WTC11 (cell line): ENCODE data around the gene CATSPERZ. TPM values are rescaled to one million over a fixed set of nuclear protein-coding genes. Genes with fewer than 3 reads are reported as not detected.

Experiments
- CREB1 ChIP-seq: sonication (generic); formaldehyde crosslinking; IDR thresholded peaks from 2 replicates; pipeline ENCODE4 v1.8.0; 2023; ENCODE audit warnings: mild to moderate bottlenecking, missing genetic modification reagents
- CTCF ChIP-seq: fragments of 200-600 bp; IDR thresholded peaks from 2 replicates; pipeline ENCODE4 v1.8.0; 2022; ENCODE audit warnings: antibody characterized with exemption
- ETV6 ChIP-seq: sonication (generic); formaldehyde crosslinking; IDR thresholded peaks from 2 replicates; pipeline ENCODE4 v1.8.1; 2022; ENCODE audit warnings: mild to moderate bottlenecking, missing genetic modification reagents
- FOXJ3 ChIP-seq: sonication (generic); formaldehyde crosslinking; IDR thresholded peaks from 2 replicates; pipeline ENCODE4 v1.9.0; 2021; ENCODE audit warnings: missing genetic modification reagents, mild to moderate bottlenecking, borderline replicate concordance
- FOXP1 ChIP-seq: sonication (generic); formaldehyde crosslinking; IDR thresholded peaks from 2 replicates; pipeline ENCODE4 v1.8.0; 2022; ENCODE audit warnings: missing genetic modification reagents, mild to moderate bottlenecking, moderate library complexity, borderline replicate concordance
- GTF2I ChIP-seq: fragments of 250-450 bp; sonication (Bioruptor Pico); conservative IDR thresholded peaks from 2 replicates; pipeline ENCODE4 v1.4.0; 2021; ENCODE audit warnings: mild to moderate bottlenecking
- IRF1 ChIP-seq: sonication (generic); formaldehyde crosslinking; IDR thresholded peaks from 2 replicates; pipeline ENCODE4 v1.8.0; 2023; ENCODE audit warnings: missing genetic modification reagents
- JUN ChIP-seq: sonication (generic); formaldehyde crosslinking; IDR thresholded peaks from 2 replicates; pipeline ENCODE4 v1.8.0; 2023; ENCODE audit warnings: mild to moderate bottlenecking, missing genetic modification reagents
- MLX ChIP-seq: sonication (generic); formaldehyde crosslinking; IDR thresholded peaks from 2 replicates; pipeline ENCODE4 v1.8.1; 2023; ENCODE audit warnings: mild to moderate bottlenecking, missing genetic modification reagents, moderate library complexity
- NFE2L1 ChIP-seq: sonication (generic); formaldehyde crosslinking; IDR thresholded peaks from 2 replicates; pipeline ENCODE4 v1.8.1; 2023; ENCODE audit warnings: missing genetic modification reagents
- OVOL2 ChIP-seq: fragments of 250-450 bp; sonication (Bioruptor Pico); IDR thresholded peaks from 2 replicates; pipeline ENCODE4 v1.9.0; 2021; ENCODE audit warnings: mild to moderate bottlenecking, borderline replicate concordance
- SMAD3 ChIP-seq: sonication (generic); formaldehyde crosslinking; IDR thresholded peaks from 2 replicates; pipeline ENCODE4 v1.8.0; 2022; ENCODE audit warnings: missing genetic modification reagents, mild to moderate bottlenecking, borderline replicate concordance
- SMAD4 ChIP-seq: sonication (generic); formaldehyde crosslinking; IDR thresholded peaks from 2 replicates; pipeline ENCODE4 v1.8.0; 2022; ENCODE audit warnings: mild to moderate bottlenecking, missing genetic modification reagents
- SOX15 ChIP-seq: fragments of 250-450 bp; sonication (Bioruptor Pico); IDR thresholded peaks from 2 replicates; pipeline ENCODE4 v1.9.0; 2021; ENCODE audit warnings: mild to moderate bottlenecking
- TEAD4 ChIP-seq: sonication (generic); formaldehyde crosslinking; IDR thresholded peaks from 2 replicates; pipeline ENCODE4 v1.8.0; 2022; ENCODE audit warnings: mild to moderate bottlenecking, missing genetic modification reagents
- ZBTB21 ChIP-seq: sonication (generic); formaldehyde crosslinking; IDR thresholded peaks from 2 replicates; pipeline ENCODE4 v1.8.1; 2023; ENCODE audit warnings: mild to moderate bottlenecking, missing genetic modification reagents, borderline replicate concordance
- ZNF317 ChIP-seq: sonication (generic); formaldehyde crosslinking; IDR thresholded peaks from 2 replicates; pipeline ENCODE4 v1.8.1; 2023; ENCODE audit warnings: low read depth, mild to moderate bottlenecking, moderate library complexity, missing genetic modification reagents, borderline replicate concordance
- ZNF512 ChIP-seq: sonication (generic); formaldehyde crosslinking; IDR thresholded peaks from 2 replicates; pipeline ENCODE4 v1.8.1; 2022; ENCODE audit warnings: missing genetic modification reagents, borderline replicate concordance
- ZSCAN18 ChIP-seq: fragments of 250-450 bp; sonication (Bioruptor Pico); IDR thresholded peaks from 2 replicates; pipeline ENCODE4 v2.1.2; 2022; ENCODE audit warnings: mild to moderate bottlenecking, moderate library complexity
- total RNA-seq: library from RNA; stranded (reverse); gene quantifications from 3 replicates; pipeline ENCODE4 v1.2.3, GENCODE V29; 2021
- TF ChIP-seq, protein P1 (sequence below): sonication (generic); formaldehyde crosslinking; IDR thresholded peaks from 2 replicates; pipeline ENCODE4 v1.8.1; 2022; ENCODE audit warnings: mild to moderate bottlenecking, missing genetic modification reagents, moderate library complexity, borderline replicate concordance
- TF ChIP-seq, protein P2 (sequence below): fragments of 250-450 bp; sonication (Bioruptor Pico); IDR thresholded peaks from 2 replicates; pipeline ENCODE4 v1.9.0; 2021; ENCODE audit warnings: moderate library complexity, mild to moderate bottlenecking, inconsistent platforms, borderline replicate concordance
- TF ChIP-seq, protein P3 (sequence below): fragments of 250-450 bp; sonication (Bioruptor Pico); IDR thresholded peaks from 2 replicates; pipeline ENCODE4 v1.8.0; 2021; ENCODE audit warnings: mild to moderate bottlenecking
- TF ChIP-seq, protein P4 (sequence below): sonication (generic); formaldehyde crosslinking; IDR thresholded peaks from 2 replicates; pipeline ENCODE4 v1.8.1; 2023; ENCODE audit warnings: mild to moderate bottlenecking, missing genetic modification reagents
- TF ChIP-seq, protein P5 (sequence below): sonication (generic); formaldehyde crosslinking; IDR thresholded peaks from 2 replicates; pipeline ENCODE4 v1.8.0; 2023; ENCODE audit warnings: mild to moderate bottlenecking, missing genetic modification reagents

CATSPERZ gene
- total RNA-seq, 1 experiment from 2014 or later: 2.5 TPM

GRCh38 chr11:64317325-64317960, 17.3 kb downstream of the CATSPERZ start, which contains the start of gene TRMT112 (continued):
- TF ChIP-seq ZSCAN18 (CRISPR knock-in tag) (no peak), JUN (CRISPR knock-in tag) (peak; percentile 13; the same call in 1 of the 2 replicates), CTCF (no peak), FOXP1 (CRISPR knock-in tag) (peak; percentile 12; the same call in 1 of the 2 replicates), CREB1 (CRISPR knock-in tag) (0 out of 2 replicates have a peak, but pooled peaks have one; percentile 20), MLX (CRISPR knock-in tag) (no peak), SOX15 (CRISPR knock-in tag) (no peak), IRF1 (CRISPR knock-in tag) (peak; percentile 73; the same call in 1 of the 2 replicates), NFE2L1 (CRISPR knock-in tag) (no peak), ZNF512 (CRISPR knock-in tag) (no peak), OVOL2 (CRISPR knock-in tag) (no peak), ZNF317 (CRISPR knock-in tag) (no peak), ETV6 (peak; percentile 72; the same call in 1 of the 2 replicates), FOXJ3 (CRISPR knock-in tag) (no peak), SMAD3 (0 out of 2 replicates have a peak, but pooled peaks have one; percentile 65), GTF2I (no peak), SMAD4 (no peak), ZBTB21 (no peak), TEAD4 (no peak)
- TF ChIP-seq, protein P1, sequence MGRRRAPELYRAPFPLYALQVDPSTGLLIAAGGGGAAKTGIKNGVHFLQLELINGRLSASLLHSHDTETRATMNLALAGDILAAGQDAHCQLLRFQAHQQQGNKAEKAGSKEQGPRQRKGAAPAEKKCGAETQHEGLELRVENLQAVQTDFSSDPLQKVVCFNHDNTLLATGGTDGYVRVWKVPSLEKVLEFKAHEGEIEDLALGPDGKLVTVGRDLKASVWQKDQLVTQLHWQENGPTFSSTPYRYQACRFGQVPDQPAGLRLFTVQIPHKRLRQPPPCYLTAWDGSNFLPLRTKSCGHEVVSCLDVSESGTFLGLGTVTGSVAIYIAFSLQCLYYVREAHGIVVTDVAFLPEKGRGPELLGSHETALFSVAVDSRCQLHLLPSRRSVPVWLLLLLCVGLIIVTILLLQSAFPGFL (CRISPR knock-in tag): no peak
- TF ChIP-seq, protein P2, sequence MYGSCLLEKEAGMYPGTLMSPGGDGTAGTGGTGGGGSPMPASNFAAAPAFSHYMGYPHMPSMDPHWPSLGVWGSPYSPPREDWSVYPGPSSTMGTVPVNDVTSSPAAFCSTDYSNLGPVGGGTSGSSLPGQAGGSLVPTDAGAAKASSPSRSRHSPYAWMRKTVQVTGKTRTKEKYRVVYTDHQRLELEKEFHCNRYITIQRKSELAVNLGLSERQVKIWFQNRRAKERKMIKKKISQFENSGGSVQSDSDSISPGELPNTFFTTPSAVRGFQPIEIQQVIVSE (CRISPR knock-in tag): no peak
- TF ChIP-seq, protein P3, sequence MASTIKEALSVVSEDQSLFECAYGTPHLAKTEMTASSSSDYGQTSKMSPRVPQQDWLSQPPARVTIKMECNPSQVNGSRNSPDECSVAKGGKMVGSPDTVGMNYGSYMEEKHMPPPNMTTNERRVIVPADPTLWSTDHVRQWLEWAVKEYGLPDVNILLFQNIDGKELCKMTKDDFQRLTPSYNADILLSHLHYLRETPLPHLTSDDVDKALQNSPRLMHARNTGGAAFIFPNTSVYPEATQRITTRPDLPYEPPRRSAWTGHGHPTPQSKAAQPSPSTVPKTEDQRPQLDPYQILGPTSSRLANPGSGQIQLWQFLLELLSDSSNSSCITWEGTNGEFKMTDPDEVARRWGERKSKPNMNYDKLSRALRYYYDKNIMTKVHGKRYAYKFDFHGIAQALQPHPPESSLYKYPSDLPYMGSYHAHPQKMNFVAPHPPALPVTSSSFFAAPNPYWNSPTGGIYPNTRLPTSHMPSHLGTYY (CRISPR knock-in tag): no peak
- TF ChIP-seq, protein P4, sequence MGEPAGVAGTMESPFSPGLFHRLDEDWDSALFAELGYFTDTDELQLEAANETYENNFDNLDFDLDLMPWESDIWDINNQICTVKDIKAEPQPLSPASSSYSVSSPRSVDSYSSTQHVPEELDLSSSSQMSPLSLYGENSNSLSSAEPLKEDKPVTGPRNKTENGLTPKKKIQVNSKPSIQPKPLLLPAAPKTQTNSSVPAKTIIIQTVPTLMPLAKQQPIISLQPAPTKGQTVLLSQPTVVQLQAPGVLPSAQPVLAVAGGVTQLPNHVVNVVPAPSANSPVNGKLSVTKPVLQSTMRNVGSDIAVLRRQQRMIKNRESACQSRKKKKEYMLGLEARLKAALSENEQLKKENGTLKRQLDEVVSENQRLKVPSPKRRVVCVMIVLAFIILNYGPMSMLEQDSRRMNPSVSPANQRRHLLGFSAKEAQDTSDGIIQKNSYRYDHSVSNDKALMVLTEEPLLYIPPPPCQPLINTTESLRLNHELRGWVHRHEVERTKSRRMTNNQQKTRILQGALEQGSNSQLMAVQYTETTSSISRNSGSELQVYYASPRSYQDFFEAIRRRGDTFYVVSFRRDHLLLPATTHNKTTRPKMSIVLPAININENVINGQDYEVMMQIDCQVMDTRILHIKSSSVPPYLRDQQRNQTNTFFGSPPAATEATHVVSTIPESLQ (CRISPR knock-in tag): no peak
- TF ChIP-seq, protein P5, sequence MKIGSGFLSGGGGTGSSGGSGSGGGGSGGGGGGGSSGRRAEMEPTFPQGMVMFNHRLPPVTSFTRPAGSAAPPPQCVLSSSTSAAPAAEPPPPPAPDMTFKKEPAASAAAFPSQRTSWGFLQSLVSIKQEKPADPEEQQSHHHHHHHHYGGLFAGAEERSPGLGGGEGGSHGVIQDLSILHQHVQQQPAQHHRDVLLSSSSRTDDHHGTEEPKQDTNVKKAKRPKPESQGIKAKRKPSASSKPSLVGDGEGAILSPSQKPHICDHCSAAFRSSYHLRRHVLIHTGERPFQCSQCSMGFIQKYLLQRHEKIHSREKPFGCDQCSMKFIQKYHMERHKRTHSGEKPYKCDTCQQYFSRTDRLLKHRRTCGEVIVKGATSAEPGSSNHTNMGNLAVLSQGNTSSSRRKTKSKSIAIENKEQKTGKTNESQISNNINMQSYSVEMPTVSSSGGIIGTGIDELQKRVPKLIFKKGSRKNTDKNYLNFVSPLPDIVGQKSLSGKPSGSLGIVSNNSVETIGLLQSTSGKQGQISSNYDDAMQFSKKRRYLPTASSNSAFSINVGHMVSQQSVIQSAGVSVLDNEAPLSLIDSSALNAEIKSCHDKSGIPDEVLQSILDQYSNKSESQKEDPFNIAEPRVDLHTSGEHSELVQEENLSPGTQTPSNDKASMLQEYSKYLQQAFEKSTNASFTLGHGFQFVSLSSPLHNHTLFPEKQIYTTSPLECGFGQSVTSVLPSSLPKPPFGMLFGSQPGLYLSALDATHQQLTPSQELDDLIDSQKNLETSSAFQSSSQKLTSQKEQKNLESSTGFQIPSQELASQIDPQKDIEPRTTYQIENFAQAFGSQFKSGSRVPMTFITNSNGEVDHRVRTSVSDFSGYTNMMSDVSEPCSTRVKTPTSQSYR (CRISPR knock-in tag): no peak
